Upper lobe of right lung (tissue), 1 donor: Measurements from ENCODE around the gene BCDIN3D. TPM values are rescaled to one million over a fixed set of nuclear protein-coding genes. Genes with fewer than 3 reads are reported as not detected.

Source experiments
- ATAC-seq: fragments of 200-7000 bp; cut with Tn5 transposase; one replicate; pipeline ENCODE4 v1.9.1; 2020; ENCODE audit warnings: mild to moderate bottlenecking, moderate library complexity
- DNase-seq: peaks from one replicate; pipeline ENCODE4 v3.0.0-alpha.2; 2020
- H3K27ac ChIP-seq: fragments of 200-600 bp; one replicate; pipeline ENCODE4 v1.8.0; 2022
- H3K27me3 ChIP-seq: fragments of 200-600 bp; one replicate; pipeline ENCODE4 v1.8.0; 2022; ENCODE audit warnings: mild to moderate bottlenecking
- H3K36me3 ChIP-seq: fragments of 200-600 bp; one replicate; pipeline ENCODE4 v1.8.0; 2022
- H3K4me1 ChIP-seq: fragments of 200-600 bp; one replicate; pipeline ENCODE4 v1.8.0; 2022
- H3K4me3 ChIP-seq: fragments of 200-600 bp; one replicate; pipeline ENCODE4 v1.8.0; 2022; ENCODE audit warnings: mild to moderate bottlenecking
- H3K9me3 ChIP-seq: fragments of 200-600 bp; one replicate; pipeline ENCODE4 v1.8.0; 2022
- intact Hi-C: fragments of 100-400 bp; cut with DNase I; formaldehyde crosslinking; loops from one replicate; pipeline ENCODE4 v1.11.0; 2022
- total RNA-seq: library from RNA; stranded (reverse); fragmentation: NEBNext Ultra II Directional; extraction: Animal tissue kit (Norgen Biotek cat#: 25700); gene quantifications from one replicate; pipeline ENCODE4 v1.2.1, GENCODE V29; 2021
- TF ChIP-seq, protein P1 (sequence below): fragments of 200-600 bp; IDR thresholded peaks from one replicate; pipeline ENCODE4 v1.8.0; 2022; ENCODE audit warnings: antibody characterized with exemption
- donor health status: DM: no; HTN: yes; CAD: no; lungs with severe emphysema.

BCDIN3D gene
- total RNA-seq, 1 donor from 2014 or later = 4.9 TPM

DNA sequence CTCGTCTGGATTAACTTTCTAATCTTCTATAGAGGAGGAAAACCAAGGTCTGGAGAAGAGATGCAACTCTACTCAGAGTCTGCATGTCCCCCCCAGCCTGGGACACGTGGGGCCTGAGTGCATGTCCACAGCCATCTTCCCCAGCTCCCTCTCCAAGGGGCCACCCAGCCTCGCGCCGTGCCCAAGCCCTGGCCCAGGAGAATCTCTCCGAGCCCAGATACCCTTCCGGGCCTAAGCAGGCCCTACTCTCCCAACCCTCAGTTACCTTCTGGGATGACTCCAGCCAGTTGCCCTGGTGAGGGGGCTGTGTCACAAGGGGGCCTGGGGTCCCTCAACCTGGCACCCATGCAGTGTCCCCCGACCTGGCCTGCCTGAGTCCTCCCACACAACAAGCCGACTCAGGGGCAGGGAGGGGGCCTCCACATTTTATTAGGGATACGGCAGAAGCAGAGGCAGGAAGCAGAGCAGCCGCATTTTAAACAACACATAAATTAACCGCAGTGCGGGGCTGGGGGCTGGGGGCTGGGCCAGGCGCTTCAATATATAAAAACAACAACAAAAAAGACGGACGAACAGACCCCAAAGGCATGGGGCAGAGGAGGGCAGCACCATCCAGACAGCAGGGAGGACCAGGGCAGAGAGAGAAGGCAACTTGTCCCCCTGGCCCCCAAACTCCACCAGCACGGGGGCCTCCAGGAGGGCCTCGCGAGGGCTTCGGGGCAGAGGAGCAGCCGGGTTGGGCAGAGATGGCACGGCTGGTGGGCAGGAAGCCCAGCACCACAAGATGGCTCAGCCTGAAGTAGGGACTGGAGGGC is 52.0 kb downstream of the BCDIN3D start:
- Histone ChIP-seq H3K4me3 (no peak overlapping the region), H3K9me3 (no peaks in the 10 kb centered on the region), H3K27me3 (no peaks in the 10 kb centered on the region), H3K27ac (no peak overlapping the region), H3K36me3 (no peaks in the 10 kb centered on the region), H3K4me1 (no peaks in the 10 kb centered on the region)
- TF ChIP-seq, protein P1, sequence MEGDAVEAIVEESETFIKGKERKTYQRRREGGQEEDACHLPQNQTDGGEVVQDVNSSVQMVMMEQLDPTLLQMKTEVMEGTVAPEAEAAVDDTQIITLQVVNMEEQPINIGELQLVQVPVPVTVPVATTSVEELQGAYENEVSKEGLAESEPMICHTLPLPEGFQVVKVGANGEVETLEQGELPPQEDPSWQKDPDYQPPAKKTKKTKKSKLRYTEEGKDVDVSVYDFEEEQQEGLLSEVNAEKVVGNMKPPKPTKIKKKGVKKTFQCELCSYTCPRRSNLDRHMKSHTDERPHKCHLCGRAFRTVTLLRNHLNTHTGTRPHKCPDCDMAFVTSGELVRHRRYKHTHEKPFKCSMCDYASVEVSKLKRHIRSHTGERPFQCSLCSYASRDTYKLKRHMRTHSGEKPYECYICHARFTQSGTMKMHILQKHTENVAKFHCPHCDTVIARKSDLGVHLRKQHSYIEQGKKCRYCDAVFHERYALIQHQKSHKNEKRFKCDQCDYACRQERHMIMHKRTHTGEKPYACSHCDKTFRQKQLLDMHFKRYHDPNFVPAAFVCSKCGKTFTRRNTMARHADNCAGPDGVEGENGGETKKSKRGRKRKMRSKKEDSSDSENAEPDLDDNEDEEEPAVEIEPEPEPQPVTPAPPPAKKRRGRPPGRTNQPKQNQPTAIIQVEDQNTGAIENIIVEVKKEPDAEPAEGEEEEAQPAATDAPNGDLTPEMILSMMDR = no peak
- DNase-seq (peak; percentile 57), ATAC-seq (no peak)
- intact Hi-C loops = no loop called here

DNA sequence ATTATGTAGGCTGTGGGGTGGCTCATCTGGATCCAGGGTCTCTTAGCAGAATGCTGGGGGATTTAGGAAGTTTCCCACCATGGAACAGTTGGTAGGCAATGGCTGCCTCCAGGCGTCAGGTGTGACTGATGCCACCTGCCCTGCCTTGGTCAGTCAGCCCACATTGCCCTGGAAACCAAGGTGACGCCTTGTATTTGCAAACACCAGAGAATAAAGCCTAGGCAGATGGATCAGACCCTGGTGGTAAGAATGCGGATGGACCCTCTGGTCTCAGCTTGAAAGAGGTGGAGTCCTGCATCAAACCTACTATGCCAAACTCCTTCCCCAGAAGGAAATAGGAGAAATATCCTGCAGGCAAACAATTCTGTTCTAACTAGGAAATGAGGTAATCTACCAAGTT is 52.9 kb downstream of the BCDIN3D start:
- Histone ChIP-seq H3K36me3 (no peaks in the 10 kb centered on the region), H3K4me3 (no peak overlapping the region), H3K9me3 (no peaks in the 10 kb centered on the region), H3K27ac (no peak overlapping the region), H3K4me1 (no peaks in the 10 kb centered on the region), H3K27me3 (no peaks in the 10 kb centered on the region)
- TF ChIP-seq, protein P1 = no peak
- intact Hi-C loops = no loop called here
- no peak for DNase-seq
- no peak for ATAC-seq

- no peak for DNase-seq
- intact Hi-C loops = no loop called here
- TF ChIP-seq, protein P1 = no peak
- Histone ChIP-seq H3K27ac (no peak overlapping the region), H3K27me3 (no peaks in the 10 kb centered on the region), H3K4me3 (no peak overlapping the region), H3K9me3 (no peaks in the 10 kb centered on the region), H3K4me1 (peaks cover 10% of the 10 kb centered on the region), H3K36me3 (no peaks in the 10 kb centered on the region)
- no peak for ATAC-seq
These were observed 55.2 kb downstream of the BCDIN3D start for GRCh38 chr12:49787672-49788071.

Other genes starting within 250 kb of the BCDIN3D start
- 0.75 TPM for gene FAM186B, start 237.5 kb downstream of the BCDIN3D start, total RNA-seq
- gene PRPF40B, start 219.5 kb downstream of the BCDIN3D start, total RNA-seq = 19.9 TPM
- 40.3 TPM for gene FMNL3, start 135.7 kb downstream of the BCDIN3D start, total RNA-seq
- 654 TPM for gene TMBIM6, start 101.5 kb downstream of the BCDIN3D start, total RNA-seq
- gene NCKAP5L, start 14.7 kb downstream of the BCDIN3D start, total RNA-seq = 23.2 TPM
- 1.2 TPM for gene FAIM2, start 60.8 kb upstream of the BCDIN3D start, total RNA-seq
- gene AQP2, start 107.6 kb upstream of the BCDIN3D start, total RNA-seq = not detected
- 14.3 TPM for gene AQP5, start 118.8 kb upstream of the BCDIN3D start, total RNA-seq
- gene AQP6, start 129.8 kb upstream of the BCDIN3D start, total RNA-seq = 0.35 TPM
- gene RACGAP1, start 182.4 kb upstream of the BCDIN3D start, total RNA-seq = 10.8 TPM
- 0.35 TPM for gene ASIC1, start 214.5 kb upstream of the BCDIN3D start, total RNA-seq
- 44.0 TPM for gene SMARCD1, start 242.2 kb upstream of the BCDIN3D start, total RNA-seq